Right ventricle myocardium superior (tissue), 1 donor: ENCODE measurements around the gene CDKN2B-AS1. TPM values are rescaled to one million over a fixed set of nuclear protein-coding genes. Genes with fewer than 3 reads are reported as not detected.
"Not testable (repeated sequence)": the region's sequence is repeated elsewhere in the genome, so short reads cannot be mapped to it uniquely, and the experiment has no call there.

Source experiments
- ATAC-seq: fragments of 200-7000 bp; cut with Tn5 transposase; one replicate; pipeline ENCODE4 v1.9.1; 2020; ENCODE audit warnings: mild to moderate bottlenecking; ENCODE audit not compliant: poor library complexity
- DNase-seq: peaks from one replicate; pipeline ENCODE4 v3.0.0-alpha.2; 2020
- intact Hi-C: fragments of 100-400 bp; cut with DNase I; formaldehyde crosslinking; loops from one replicate; pipeline ENCODE4 v1.11.2; 2022
- long read RNA-seq: library from polyadenylated mRNA; unstranded; transcript quantifications from one replicate; pipeline ENCODE4 v2.0.0, GENCODE V29; 2021
- total RNA-seq: library from RNA; stranded (reverse); fragmentation: NEBNext Ultra II Directional; extraction: Animal tissue kit (Norgen Biotek cat#: 25700); gene quantifications from one replicate; pipeline ENCODE4 v1.2.1, GENCODE V29; 2021
- donor health status: DM: no; HTN: yes; CAD: no; lungs with severe emphysema.

Gene CDKN2B-AS1
- total RNA-seq, result not detected
- long read RNA-seq, result 0 reads

DNA sequence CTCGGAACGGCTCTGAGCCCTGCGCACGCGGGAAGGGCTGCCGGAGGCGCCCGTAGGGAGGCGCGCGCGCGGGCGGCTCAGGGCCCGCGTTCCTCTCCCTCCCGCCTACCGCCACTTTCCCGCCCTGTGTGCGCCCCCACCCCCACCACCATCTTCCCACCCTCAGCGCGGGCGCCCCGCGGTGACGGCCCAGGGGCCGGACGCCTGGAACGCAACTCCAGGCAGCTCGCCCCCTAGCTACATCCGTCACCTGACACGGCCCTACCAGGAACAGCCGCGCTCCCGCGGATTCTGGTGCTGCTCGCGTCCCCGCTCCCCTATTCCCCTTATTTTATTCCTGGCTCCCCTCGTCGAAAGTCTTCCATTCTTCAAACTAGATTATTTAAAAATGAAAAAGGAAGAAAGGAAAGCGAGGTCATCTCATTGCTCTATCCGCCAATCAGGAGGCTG lies at the start of gene CDKN2B-AS1:
CDKN2B-AS1 (plus strand) TSS at position 236 of the 450 bp plus-strand sequence.
- intact Hi-C loops, result no loop called here
- DNase-seq (peak; percentile 56), ATAC-seq (peak; percentile 73)

DNA sequence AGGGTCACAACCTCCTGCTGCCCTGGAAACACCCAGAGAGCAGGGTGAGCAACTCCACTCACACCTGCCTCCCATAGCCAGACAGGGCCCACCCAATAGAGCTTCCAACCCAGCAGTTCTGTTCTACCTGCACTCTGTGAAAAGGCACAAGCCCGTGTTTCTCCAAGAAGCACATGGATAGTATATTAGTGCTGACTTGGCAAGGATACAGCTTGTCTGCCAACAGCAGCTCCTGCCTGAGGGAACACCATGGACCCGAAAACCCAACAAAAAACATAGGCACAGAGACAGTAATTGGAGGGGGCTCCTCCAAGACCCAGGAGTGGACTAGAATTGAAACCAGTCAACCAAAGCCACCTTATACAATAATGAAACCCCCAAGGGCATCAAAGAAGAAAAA lies 49.0 kb upstream of the CDKN2B-AS1 start:
- ATAC-seq, result no peak
- DNase-seq, result no peak
- intact Hi-C loops, result no loop called here

DNA sequence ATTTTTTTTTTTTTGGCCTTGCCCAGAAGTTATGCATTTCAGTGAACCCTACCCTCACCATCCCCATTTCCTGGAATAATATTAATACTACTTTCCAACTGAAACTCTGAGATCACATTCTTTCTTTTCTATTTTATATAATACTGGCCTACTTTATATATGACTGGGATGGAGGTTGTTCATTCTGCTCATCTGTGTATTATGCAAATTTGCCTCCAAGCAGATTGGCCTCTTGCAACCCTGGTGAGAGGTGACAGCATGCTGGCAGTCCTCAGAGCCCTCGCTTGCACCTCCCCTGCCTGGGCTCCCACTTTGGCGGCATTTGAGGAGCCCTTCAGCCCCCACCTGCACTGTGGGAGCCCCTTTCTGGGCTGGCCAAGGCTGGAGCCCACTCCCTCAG lies 35.8 kb upstream of the CDKN2B-AS1 start:
- DNase-seq (no peak), ATAC-seq (no peak)
- intact Hi-C loops, result no loop called here

DNA sequence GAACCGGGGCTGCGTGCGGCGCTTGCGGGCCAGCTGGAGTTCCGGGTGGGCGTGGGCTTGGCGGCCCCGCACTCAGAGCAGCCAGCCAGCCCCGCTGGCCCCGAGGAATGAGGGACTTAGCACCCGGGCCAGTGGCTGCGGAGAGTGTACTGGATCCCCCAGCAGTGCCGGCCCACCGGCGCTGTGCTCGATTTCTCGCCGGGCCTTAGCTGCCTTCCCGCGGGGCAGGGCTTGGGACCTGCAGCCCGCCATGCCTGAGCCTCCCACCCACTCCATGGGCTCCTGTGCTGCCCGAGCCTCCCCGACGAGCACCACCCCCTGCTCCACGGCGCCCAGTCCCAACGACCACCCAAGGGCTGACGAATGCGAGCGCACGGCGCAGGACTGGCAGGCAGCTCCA lies 35.3 kb upstream of the CDKN2B-AS1 start:
- DNase-seq, ATAC-seq, intact Hi-C loops: not testable (repeated sequence)

DNA sequence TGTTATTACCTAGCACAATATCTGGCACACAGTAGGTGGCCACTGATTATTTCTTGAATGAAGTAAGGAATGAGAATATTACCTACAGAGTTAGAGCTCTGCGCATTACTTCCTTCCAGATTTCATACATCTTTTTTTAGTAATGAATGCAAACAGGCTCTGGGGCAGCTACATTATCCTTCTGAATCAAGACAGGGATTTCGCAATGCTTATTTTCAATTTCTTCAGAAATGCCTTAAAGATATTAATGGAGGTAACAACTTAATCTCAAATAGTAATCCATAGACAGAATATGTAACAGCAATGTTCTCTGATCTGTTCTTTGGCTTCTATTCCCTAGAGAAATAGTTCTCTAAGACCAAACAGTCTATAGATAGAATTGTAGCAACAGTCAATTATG lies 33.0 kb upstream of the CDKN2B-AS1 start:
- intact Hi-C loops, result no loop called here
- no peak for ATAC-seq
- DNase-seq, result no peak

DNA sequence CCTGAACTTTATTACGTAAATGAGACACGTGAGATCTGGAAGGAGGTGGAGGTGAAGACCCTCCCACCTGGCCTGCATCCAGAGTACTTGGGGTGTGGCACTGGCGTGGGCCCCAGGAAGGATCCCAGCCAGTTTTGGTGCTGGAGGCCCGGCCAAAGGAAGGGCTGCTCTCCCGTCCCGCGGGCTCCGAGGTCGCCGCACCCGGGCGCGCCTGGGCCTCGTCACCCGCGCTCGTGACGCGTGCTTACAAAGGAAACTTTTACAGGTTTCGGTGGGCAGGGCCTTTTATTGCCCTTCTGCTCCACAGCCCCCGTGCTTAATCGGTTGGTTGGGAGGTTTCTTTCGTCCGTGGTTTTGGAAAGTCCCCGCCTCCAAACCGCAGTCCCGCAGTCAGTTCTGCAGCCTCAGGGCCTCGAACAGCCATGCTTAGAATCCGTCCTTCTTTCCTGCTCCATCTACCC lies 29.6 kb upstream of the CDKN2B-AS1 start:
- intact Hi-C loops, result no loop called here
- peak; percentile 47 for DNase-seq
- peak; percentile 31 for ATAC-seq

DNA sequence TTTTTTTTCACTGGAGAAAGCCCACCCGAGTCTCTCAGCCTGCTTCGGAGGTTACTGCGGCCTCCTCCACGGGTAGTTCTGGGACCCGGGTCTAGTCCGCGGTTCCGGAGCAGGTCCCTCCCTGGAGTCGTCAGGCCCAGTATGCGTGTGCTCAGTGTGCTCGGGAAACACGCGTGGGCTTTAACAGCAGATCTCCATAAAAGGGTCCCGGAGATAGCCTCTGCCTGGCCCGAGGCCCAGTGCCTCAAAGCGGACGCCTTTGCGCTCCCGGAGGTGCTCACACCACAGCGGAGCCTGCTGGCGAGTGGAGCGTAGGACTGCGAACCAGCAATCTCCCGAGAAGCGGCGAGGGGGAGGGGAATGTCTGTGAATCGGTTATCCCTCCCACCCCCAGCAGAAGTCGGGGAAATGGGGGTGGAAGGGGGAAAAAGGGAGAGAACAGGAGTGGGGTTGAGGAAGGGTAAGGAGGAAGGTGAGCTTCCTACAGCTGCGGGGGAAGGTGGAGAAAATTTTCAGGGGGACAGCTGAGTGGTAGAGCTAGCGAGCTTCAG lies 29.1 kb upstream of the CDKN2B-AS1 start:
- peak; percentile 59 for DNase-seq
- intact Hi-C loops, result no loop called here
- ATAC-seq, result no peak

DNA sequence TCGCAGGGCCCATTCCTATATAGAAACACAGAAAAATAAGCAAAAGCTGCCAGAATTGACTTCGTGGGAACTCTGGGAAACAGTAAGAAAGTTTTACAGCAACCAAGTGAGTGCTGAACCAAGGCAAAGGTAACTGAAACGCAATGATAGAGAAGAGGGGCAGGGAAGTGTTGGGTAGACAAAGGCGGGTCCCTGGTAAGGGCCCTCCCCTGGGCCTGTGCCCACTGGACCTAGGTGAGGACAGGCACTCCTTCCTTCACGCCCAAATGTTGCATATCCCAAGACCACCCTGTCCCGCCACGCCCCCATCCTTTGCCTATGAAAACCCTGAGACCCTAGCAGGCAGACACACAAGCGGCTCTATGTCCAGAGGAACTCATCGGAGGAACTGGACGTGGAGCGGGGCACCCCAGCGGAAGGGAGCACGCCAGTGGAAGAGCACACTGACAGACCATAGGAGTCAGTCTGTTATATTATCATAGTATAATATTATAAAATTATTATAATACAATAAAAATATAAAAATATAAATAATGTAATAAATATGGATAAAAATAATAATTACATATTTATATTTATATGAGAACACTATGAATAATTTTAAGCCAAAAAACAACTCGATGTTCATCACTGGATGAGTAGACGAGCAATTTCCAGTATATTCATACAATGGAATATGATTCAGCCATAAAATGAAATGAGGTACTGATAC lies 28.3 kb upstream of the CDKN2B-AS1 start:
- ATAC-seq, result no peak
- no peak for DNase-seq
- intact Hi-C loops, result no loop called here

DNA sequence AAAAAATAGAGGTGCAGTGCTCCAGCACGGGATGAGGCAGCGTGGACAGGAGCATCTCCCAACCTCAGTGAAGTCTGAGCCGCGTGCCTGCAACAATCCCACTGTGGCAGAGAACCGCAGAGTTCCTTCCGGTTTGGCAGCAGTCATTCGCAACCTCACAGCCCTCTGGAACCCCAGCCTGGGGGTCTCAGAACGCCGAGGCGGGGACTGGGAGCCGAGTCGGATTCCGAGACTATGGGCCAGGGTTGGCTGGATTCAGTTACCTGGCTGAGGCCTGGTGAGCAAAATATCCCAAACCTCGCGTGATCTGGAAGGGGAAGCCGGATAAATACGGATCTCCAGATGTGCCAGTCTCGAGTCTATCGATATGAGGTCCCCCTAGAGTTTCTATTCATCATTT lies 27.4 kb upstream of the CDKN2B-AS1 start:
- ATAC-seq, result no peak
- no peak for DNase-seq
- intact Hi-C loops, result no loop called here

DNA sequence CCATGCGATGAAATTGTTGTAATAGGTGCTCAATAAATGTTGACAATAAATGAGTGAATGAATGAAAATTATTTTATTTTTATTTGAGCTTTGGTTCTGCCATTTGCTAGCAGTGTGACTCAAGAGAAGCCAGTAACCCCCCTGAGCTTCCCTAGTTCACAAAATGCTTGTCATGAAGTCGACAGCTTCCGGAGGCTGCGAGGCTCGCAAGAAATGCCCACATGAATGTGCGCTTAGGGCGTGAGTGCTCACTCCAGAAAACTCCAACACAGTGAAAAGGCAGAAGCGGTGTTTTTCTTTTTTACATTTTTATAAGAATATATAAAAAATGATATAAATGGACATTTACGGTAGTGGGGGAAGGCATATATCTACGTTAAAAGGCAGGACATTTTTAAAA lies 26.9 kb upstream of the CDKN2B-AS1 start:
- ATAC-seq (no peak), DNase-seq (no peak)
- intact Hi-C loops, result no loop called here

DNA sequence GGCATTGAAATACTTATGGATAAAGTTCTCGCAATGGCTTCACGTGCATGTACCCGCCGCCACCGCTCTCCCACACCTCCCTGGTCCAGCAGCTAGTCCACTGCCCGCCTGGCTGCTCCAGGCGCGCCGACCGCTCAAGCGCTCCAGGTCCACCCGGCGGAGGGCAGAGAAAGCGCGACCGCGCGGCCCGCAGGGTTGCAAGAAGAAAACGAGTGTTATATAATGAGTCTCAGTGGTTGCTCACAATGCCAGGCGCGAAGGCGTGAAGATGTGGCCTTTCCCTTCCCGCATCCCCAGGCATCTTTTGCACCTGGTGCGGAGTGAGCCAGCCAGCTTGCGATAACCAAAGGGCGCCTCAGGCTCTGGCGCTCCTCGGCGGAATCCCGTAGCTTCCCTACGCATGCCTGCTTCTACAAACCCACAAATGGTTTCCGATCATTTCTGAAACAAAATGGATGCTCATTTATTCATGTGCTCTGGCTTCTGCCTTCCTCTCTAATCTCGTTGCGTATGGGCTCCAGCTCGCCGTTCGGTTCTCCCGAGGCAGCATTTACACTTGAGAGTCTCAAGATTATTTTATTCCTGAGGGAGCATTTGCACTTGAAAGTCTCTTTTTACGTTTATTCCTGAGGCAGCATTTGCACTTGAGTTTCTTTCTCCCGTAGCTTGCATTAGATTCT lies 26.1 kb upstream of the CDKN2B-AS1 start:
- DNase-seq (no peak), ATAC-seq (no peak)
- intact Hi-C loops, result no loop called here

DNA sequence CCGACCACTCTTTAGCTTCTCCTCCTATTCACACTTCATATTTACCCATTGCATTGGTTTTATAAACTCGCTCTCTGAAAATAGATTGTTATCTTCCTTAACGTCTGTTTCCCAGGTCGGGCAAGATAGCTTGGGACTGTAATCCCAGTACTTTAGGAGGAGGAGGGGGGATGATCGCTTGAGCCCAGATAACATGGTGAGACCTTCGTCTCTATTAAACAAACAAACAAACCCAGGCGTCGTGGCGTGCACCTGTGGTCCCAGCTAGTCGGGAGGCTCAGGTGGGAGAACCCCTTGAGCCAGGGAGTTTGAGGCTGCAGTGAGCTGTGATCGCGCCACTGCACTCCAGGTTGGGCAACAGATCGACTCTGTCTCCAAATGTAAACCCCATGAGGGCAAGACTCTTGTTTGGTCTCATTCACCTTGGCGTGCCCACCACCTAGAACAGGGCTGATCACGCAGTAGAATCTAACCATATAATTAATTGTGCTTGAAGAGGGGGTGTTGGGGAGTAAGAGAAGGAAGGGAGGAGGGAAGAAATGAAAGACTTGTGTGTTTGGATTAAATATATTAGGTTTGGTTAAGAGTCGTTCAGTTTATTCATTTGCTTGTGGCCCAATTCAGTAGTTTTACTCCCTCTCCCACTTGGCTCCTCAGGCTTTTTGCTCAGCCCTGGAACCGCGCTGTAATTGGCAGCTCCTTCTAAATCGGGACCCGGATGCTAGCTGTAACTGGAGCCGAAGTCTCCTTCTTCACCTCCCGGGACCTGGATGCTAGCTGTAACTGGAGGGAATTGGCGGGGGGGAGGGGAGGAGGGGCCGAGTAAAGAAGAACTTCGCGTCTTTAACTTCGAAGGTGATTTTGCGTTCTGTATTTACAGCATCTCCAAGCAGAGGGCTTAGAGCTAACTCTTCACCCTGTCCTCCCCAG lies 25.3 kb upstream of the CDKN2B-AS1 start:
- intact Hi-C loops, result no loop called here
- ATAC-seq, result no peak
- DNase-seq, result no peak

DNA sequence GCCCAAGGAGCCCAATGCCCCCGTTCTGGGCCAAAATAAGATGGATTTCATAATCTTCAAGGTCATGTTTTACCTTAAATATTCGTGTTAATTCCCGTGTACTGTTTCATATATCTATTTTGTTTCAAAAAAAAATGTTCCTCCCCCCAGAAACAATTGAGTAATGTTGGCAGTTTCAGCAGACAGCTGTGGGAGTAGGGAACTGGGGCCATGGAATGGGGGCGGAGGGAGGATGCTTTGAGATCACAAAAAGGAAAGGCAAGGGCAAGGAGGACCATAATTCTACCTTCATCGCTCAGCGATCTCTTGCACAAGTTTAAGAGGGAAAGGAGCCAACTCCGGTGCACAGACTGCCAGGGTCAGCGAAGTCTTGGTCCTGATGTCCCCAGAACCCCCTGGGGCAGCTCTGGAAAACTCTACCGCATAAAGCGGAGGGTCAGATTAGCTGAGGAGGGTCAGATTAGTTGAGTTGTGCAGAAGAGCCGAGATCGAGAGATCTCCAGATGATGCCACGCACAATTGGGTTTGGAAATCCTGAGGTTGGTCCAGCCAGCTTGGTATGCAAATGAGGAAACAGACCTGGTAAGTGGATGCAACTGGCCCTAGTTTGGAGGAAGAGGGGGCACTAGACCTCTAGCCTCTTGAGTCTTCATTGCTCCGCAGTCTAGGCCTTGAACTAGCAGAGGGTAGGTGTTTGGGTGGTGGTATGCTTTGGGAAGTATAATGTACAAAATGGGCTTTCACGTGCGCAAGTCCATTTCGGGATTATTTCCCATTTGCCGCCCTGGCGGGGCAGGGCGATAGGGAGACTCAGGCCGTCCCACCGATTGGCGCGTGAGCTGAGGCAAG lies 24.4 kb upstream of the CDKN2B-AS1 start:
- DNase-seq (no peak), ATAC-seq (no peak)
- intact Hi-C loops, result no loop called here

DNA sequence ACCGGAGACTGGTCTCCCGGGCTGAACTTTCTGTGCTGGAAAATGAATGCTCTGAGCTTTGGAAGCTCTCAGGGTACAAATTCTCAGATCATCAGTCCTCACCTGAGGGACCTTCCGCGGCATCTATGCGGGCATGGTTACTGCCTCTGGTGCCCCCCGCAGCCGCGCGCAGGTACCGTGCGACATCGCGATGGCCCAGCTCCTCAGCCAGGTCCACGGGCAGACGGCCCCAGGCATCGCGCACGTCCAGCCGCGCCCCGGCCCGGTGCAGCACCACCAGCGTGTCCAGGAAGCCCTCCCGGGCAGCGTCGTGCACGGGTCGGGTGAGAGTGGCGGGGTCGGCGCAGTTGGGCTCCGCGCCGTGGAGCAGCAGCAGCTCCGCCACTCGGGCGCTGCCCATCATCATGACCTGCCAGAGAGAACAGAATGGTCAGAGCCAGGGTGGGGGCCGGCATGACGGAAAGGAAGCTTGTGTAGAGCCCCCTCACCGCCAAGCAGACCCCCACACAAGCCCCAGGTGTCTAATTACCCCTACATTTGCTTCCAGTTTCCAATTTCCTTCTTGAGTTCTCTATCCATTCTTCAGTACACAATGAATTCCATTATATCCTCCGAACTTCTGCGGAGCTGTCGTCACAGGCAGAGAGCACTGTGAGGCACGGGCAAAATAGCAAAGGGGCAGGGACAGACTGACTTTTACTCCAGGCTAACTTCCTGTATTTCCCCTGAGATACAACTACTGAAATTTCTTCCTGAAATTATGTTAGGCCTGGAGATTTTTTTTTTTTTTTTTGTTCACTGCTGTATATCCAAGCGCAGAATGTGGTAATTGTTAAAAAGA lies 23.6 kb upstream of the CDKN2B-AS1 start:
- ATAC-seq, result no peak
- DNase-seq, result no peak

DNA sequence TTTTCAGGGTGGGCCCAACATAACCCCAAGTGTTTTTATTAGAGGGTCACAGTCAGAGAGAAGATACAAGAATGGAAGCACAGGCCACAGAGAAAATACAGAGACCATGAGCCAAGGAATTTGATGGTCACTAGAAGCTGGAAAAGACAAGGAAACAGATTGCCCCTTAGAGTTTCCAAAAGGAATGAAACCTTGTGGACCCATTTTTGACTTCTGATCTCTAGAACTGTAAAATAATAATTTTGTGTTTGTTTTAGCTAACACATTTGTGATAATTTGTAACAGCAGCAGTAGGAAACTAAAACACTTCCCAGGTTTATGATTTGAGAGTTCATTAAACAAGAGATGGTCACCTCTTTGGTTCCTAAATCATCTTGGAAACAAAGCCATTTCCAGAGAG lies 22.2 kb upstream of the CDKN2B-AS1 start:
- no peak for DNase-seq
- intact Hi-C loops, result no loop called here
- no peak for ATAC-seq

More for the DNA sequence above, 23.6 kb upstream of the CDKN2B-AS1 start:
- intact Hi-C loops, result no loop called here

DNA sequence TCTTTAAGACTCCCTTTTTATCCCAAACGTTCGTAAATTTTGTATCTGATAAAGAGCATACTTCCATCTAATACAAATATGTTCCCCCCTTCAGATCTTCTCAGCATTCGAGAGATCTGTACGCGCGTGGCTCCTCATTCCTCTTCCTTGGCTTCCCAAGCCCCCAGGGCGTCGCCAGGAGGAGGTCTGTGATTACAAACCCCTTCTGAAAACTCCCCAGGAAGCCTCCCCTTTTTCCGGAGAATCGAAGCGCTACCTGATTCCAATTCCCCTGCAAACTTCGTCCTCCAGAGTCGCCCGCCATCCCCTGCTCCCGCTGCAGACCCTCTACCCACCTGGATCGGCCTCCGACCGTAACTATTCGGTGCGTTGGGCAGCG lies 20.3 kb upstream of the CDKN2B-AS1 start:
- ATAC-seq, result no peak
- intact Hi-C loops, result no loop called here
- DNase-seq, result no peak

DNA sequence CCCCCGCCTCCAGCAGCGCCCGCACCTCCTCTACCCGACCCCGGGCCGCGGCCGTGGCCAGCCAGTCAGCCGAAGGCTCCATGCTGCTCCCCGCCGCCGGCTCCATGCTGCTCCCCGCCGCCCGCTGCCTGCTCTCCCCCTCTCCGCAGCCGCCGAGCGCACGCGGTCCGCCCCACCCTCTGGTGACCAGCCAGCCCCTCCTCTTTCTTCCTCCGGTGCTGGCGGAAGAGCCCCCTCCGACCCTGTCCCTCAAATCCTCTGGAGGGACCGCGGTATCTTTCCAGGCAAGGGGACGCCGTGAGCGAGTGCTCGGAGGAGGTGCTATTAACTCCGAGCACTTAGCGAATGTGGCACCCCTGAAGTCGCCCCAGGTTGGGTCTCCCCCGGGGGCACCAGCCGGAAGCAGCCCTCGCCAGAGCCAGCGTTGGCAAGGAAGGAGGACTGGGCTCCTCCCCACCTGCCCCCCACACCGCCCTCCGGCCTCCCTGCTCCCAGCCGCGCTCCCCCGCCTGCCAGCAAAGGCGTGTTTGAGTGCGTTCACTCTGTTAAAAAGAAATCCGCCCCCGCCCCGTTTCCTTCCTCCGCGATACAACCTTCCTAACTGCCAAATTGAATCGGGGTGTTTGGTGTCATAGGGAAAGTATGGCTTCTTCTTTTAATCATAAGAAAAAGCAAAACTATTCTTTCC lies 19.7 kb upstream of the CDKN2B-AS1 start:
- peak; percentile 46 for DNase-seq
- intact Hi-C loops, result no loop called here
- peak; percentile 62 for ATAC-seq
